GM19467 (cell line): ENCODE measurements around the gene TGM2.

Experiments used
- ATAC-seq: cut with Tn5 transposase; IDR thresholded peaks from one replicate; pipeline ENCODE4 v1.9.1; 2021; ENCODE audit warnings: mild to moderate bottlenecking, moderate library complexity; ENCODE audit not compliant: unreplicated experiment

The TGM2 gene

GRCh38 chr20:38146628-38147027 lies 18.4 kb downstream of the TGM2 start:
- ATAC-seq: no peak

GRCh38 chr20:38146156-38146555 lies 18.9 kb downstream of the TGM2 start:
- ATAC-seq: no peak

- no peak for ATAC-seq
Measured at GRCh38 chr20:38145729-38146075, 19.4 kb downstream of the TGM2 start.

GRCh38 chr20:38144974-38145728 lies 19.9 kb downstream of the TGM2 start:
- ATAC-seq: no peak

GRCh38 chr20:38144598-38144973 lies 20.5 kb downstream of the TGM2 start:
- no peak for ATAC-seq

- no peak for ATAC-seq
Measured at GRCh38 chr20:38143646-38144554, 21.2 kb downstream of the TGM2 start.

GRCh38 chr20:38143238-38143645 lies 21.8 kb downstream of the TGM2 start:
- ATAC-seq: no peak

- no peak for ATAC-seq
Measured at GRCh38 chr20:38141889-38142494, 23.1 kb downstream of the TGM2 start.

GRCh38 chr20:38141204-38141888 lies 23.7 kb downstream of the TGM2 start:
- ATAC-seq: no peak

- ATAC-seq: no peak
Measured at GRCh38 chr20:38139977-38140753, 24.9 kb downstream of the TGM2 start.

GRCh38 chr20:38139156-38139912 lies 25.7 kb downstream of the TGM2 start:
- no peak for ATAC-seq

- no peak for ATAC-seq
Measured at GRCh38 chr20:38138086-38138778, 26.8 kb downstream of the TGM2 start.

- ATAC-seq: no peak
Measured at GRCh38 chr20:38137441-38138037, 27.5 kb downstream of the TGM2 start.

GRCh38 chr20:38136421-38137245 lies 28.4 kb downstream of the TGM2 start:
- ATAC-seq: no peak

- ATAC-seq: no peak
Measured at GRCh38 chr20:38135651-38136420, 29.2 kb downstream of the TGM2 start.

- ATAC-seq: no peak
Measured at GRCh38 chr20:38135271-38135650, 29.8 kb downstream of the TGM2 start.
